Mucosa of descending colon (tissue), 3 donors: ENCODE measurements around the gene RPAP3. TPM values are rescaled to one million over a fixed set of nuclear protein-coding genes. Genes with fewer than 3 reads are reported as not detected.

Source experiments
- ATAC-seq: fragments of 200-7000 bp; cut with Tn5 transposase; one replicate; pipeline ENCODE4 v1.9.1; 2020; ENCODE audit warnings: mild to moderate bottlenecking, moderate library complexity
- DNase-seq, 3 donors: peaks; one replicate each; pipeline ENCODE4 v3.0.0-alpha.2; 2020
- H3K36me3 ChIP-seq: fragments of 200-600 bp; one replicate; pipeline ENCODE4 v1.8.0; 2021; ENCODE audit warnings: low read depth, mild to moderate bottlenecking
- H3K4me1 ChIP-seq: fragments of 200-600 bp; one replicate; pipeline ENCODE4 v1.8.0; 2021; ENCODE audit warnings: low read depth, mild to moderate bottlenecking
- H3K4me3 ChIP-seq: fragments of 200-600 bp; one replicate; pipeline ENCODE4 v1.8.0; 2021; ENCODE audit warnings: mild to moderate bottlenecking
- H3K9me3 ChIP-seq: fragments of 200-600 bp; one replicate; pipeline ENCODE4 v1.8.0; 2021; ENCODE audit warnings: mild to moderate bottlenecking
- CTCF ChIP-seq: fragments of 200-600 bp; IDR thresholded peaks from one replicate; pipeline ENCODE4 v1.8.0; 2022; ENCODE audit warnings: antibody characterized with exemption, mild to moderate bottlenecking
- intact Hi-C, 2 donors: fragments of 100-400 bp; cut with DNase I in 1 of 2; cut with micrococcal nuclease in 1 of 2; formaldehyde crosslinking; loops; one replicate each; pipeline versions ENCODE4 v1.11.0 to v1.11.1; 2022; cut with DNase I, micrococcal nuclease
- total RNA-seq, 3 donors: library from RNA; stranded (reverse); fragmentation: NEBNext Ultra II Directional in 2 of 3; extraction: Animal tissue kit (Norgen Biotek cat#: 25700) in 2 of 3; gene quantifications; one replicate each; pipeline versions ENCODE4 v1.2.1 to v1.2.4, GENCODE V29; 2021 to 2023
- donor health status: DM: no; HTN: no; CAD: no; lungs with moderate emphysema.
- donor health status: DM: no; HTN: no; CAD: no.
- donor health status: DM: no; HTN: yes; CAD: no.

Gene RPAP3
- total RNA-seq, 3 donors from 2014 or later: 16.5 to 26.0 (median 20.0) TPM

GRCh38 chr12:47725091-47725772 lies 19.4 kb upstream of the RPAP3 start, which contains the start of gene ENDOU:
Gene ENDOU, minus strand, starts transcription at chr12:47725490. Its CDS starts 77 bp downstream, at chr12:47725413.
- DNase-seq (no peak), ATAC-seq (no peak)
- Histone ChIP-seq H3K4me1 (no peaks in the 10 kb centered on the region), H3K4me3 (no peak within 1 kb of the TSS), H3K9me3 (no peaks in the 10 kb centered on the region), H3K36me3 (no peaks in the 10 kb centered on the region)
- intact Hi-C loops: loop anchor here in 1 of 2 donors (10.0 kb wide), 1 partner anchor 50 kb away; the partner anchor contains the start of gene SLC48A1
- TF ChIP-seq CTCF: no peak

- DNase-seq (no peak), ATAC-seq (no peak)
- Histone ChIP-seq H3K4me1 (peaks cover under 1% of the 10 kb centered on the region), H3K36me3 (no peaks in the 10 kb centered on the region), H3K9me3 (no peaks in the 10 kb centered on the region), H3K4me3 (no peak overlapping the region)
- intact Hi-C loops: loop anchor here in 1 of 2 donors (10.0 kb wide), 1 partner anchor 52 kb away; the partner anchor contains the start of gene SLC48A1
- TF ChIP-seq CTCF: no peak
These were observed 17.3 kb upstream of the RPAP3 start for GRCh38 chr12:47722941-47723631.

- intact Hi-C loops: loop anchor here in 1 of 2 donors (10.0 kb wide), 1 partner anchor 53 kb away; the partner anchor contains the start of gene SLC48A1
- ATAC-seq: no peak
These were observed 16.5 kb upstream of the RPAP3 start for GRCh38 chr12:47722136-47722834.

GRCh38 chr12:47721431-47721973 lies 15.7 kb upstream of the RPAP3 start:
- no peak overlapping the region for H3K4me3 ChIP-seq
- ATAC-seq (no peak), DNase-seq (no peak)
- H3K36me3 ChIP-seq: no peaks in the 10 kb centered on the region
- no peak for TF ChIP-seq CTCF
- no peaks in the 10 kb centered on the region for H3K9me3 ChIP-seq
- intact Hi-C loops: loop anchor here in 1 of 2 donors (10.0 kb wide), 1 partner anchor 53 kb away; the partner anchor contains the start of gene SLC48A1
- peaks cover 11% of the 10 kb centered on the region for H3K4me1 ChIP-seq

More at GRCh38 chr12:47722136-47722834, 16.5 kb upstream of the RPAP3 start:
- Histone ChIP-seq H3K4me3 (no peak overlapping the region), H3K36me3 (no peaks in the 10 kb centered on the region), H3K4me1 (peaks cover 7% of the 10 kb centered on the region), H3K9me3 (no peaks in the 10 kb centered on the region)
- no peak for TF ChIP-seq CTCF
- no peak for DNase-seq

GRCh38 chr12:47718531-47718930 lies 12.7 kb upstream of the RPAP3 start:
- no peak overlapping the region for H3K4me3 ChIP-seq
- no peaks in the 10 kb centered on the region for H3K36me3 ChIP-seq
- no peaks in the 10 kb centered on the region for H3K9me3 ChIP-seq
- TF ChIP-seq CTCF: no peak
- H3K4me1 ChIP-seq: peaks cover 11% of the 10 kb centered on the region
- no peak for DNase-seq
- intact Hi-C loops: loop anchor here (10.0 kb wide), 1 partner anchor 116 kb away; no protein-coding TSS in a partner anchor
- ATAC-seq: no peak
